Measurements from ENCODE around the gene TSHZ3. TPM values are rescaled to one million over a fixed set of nuclear protein-coding genes. Genes with fewer than 3 reads are reported as not detected.

The TSHZ3 gene
- total and polyA plus RNA-seq, 4 donors = 1.9 to 12.9 (median 7.0) TPM

- DNase-seq (no peak), ATAC-seq (ENCODE audit: insufficient read depth, low FRiP score) (no peak)
- Histone ChIP-seq H3K27me3 (ENCODE audit: control insufficient read depth in 3 of 3, insufficient read depth in 3 of 3, low read length in 2 of 3) (no peaks in the 10 kb centered on the region), H3K4me1 (ENCODE audit: control insufficient read depth in 5 of 5, insufficient read depth in 5 of 5, low read length in 5 of 5) (peaks cover 0 to 8% (median 0%) of the 10 kb centered on the region in 5 donors), H3K4me3 (no peak overlapping the region), H3K9ac (ENCODE audit: insufficient read depth in 1 of 2, low read length in 2 of 2) (no peak overlapping the region), H3K27ac (ENCODE audit: low read depth in 1 of 2, low read length in 1 of 2) (no peak overlapping the region), H3K36me3 (ENCODE audit: control insufficient read depth in 4 of 4, insufficient read depth in 4 of 4, low read length in 4 of 4) (no peaks in the 10 kb centered on the region), H3K9me3 (ENCODE audit: control insufficient read depth in 4 of 4, insufficient read depth in 3 of 4, low read length in 3 of 4) (peaks cover 0 to 3% (median 0%) of the 10 kb centered on the region in 4 donors)
- WGBS, 2 donors = 71 to 87% methylated on average over 4 of the region's 4 CpGs
- TF ChIP-seq, protein P1, sequence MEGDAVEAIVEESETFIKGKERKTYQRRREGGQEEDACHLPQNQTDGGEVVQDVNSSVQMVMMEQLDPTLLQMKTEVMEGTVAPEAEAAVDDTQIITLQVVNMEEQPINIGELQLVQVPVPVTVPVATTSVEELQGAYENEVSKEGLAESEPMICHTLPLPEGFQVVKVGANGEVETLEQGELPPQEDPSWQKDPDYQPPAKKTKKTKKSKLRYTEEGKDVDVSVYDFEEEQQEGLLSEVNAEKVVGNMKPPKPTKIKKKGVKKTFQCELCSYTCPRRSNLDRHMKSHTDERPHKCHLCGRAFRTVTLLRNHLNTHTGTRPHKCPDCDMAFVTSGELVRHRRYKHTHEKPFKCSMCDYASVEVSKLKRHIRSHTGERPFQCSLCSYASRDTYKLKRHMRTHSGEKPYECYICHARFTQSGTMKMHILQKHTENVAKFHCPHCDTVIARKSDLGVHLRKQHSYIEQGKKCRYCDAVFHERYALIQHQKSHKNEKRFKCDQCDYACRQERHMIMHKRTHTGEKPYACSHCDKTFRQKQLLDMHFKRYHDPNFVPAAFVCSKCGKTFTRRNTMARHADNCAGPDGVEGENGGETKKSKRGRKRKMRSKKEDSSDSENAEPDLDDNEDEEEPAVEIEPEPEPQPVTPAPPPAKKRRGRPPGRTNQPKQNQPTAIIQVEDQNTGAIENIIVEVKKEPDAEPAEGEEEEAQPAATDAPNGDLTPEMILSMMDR (IDR thresholded peaks at IDR 0.05; ENCODE audit: control extremely low read depth, extremely low read depth) = no peak
These were observed 42.3 kb upstream of the TSHZ3 start for GRCh38 chr19:31391518-31391917.

- H3K9ac ChIP-seq (ENCODE audit: insufficient read depth in 1 of 2, low read length in 2 of 2) = no peak overlapping the region
- WGBS, 2 donors = 88 to 93% methylated on average over 6 of the region's 6 CpGs
- no peaks in the 10 kb centered on the region for H3K27me3 ChIP-seq (ENCODE audit: control insufficient read depth in 3 of 3, insufficient read depth in 3 of 3, low read length in 2 of 3)
- H3K4me3 ChIP-seq = no peak overlapping the region
- peaks cover 0 to 8% (median 0%) of the 10 kb centered on the region in 5 donors for H3K4me1 ChIP-seq (ENCODE audit: control insufficient read depth in 5 of 5, insufficient read depth in 5 of 5, low read length in 5 of 5)
- peaks cover 0 to 3% (median 0%) of the 10 kb centered on the region in 4 donors for H3K9me3 ChIP-seq (ENCODE audit: control insufficient read depth in 4 of 4, insufficient read depth in 3 of 4, low read length in 3 of 4)
- no peak overlapping the region for H3K27ac ChIP-seq (ENCODE audit: low read depth in 1 of 2, low read length in 1 of 2)
- ATAC-seq (ENCODE audit: insufficient read depth, low FRiP score) (no peak), DNase-seq (no peak)
- TF ChIP-seq, protein P1 (IDR thresholded peaks at IDR 0.05; ENCODE audit: control extremely low read depth, extremely low read depth) = no peak
- no peaks in the 10 kb centered on the region for H3K36me3 ChIP-seq (ENCODE audit: control insufficient read depth in 4 of 4, insufficient read depth in 4 of 4, low read length in 4 of 4)
These were observed 41.5 kb upstream of the TSHZ3 start for GRCh38 chr19:31390711-31391110.

DNA sequence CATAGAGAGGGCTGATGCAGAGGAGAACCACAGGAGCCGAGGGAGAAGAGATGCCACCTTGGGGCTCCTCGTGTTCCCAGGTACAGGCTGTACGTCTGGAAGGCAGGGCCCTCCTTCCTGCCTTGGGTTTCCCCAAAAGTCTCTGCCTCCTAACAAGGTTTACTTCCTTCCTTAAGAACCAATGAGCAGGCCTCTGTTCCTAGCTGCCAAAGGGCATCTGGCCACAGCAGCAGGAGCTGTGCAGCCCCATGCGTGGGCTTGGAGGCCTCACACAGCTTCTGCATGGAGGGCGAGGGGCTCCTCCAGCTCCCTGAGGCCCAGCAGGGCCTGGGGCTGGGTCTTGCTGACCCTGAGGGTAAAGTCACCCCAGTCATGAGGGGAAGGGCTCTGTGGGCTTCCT, 40.6 kb upstream of the TSHZ3 start:
- WGBS, 2 donors = 91 to 92% methylated on average over 5 of the region's 5 CpGs
- DNase-seq (no peak), ATAC-seq (ENCODE audit: insufficient read depth, low FRiP score) (no peak)
- Histone ChIP-seq H3K9me3 (ENCODE audit: control insufficient read depth in 4 of 4, insufficient read depth in 3 of 4, low read length in 3 of 4) (peaks cover 0 to 3% (median 0%) of the 10 kb centered on the region in 4 donors), H3K27ac (ENCODE audit: low read depth in 1 of 2, low read length in 1 of 2) (no peak overlapping the region), H3K4me1 (ENCODE audit: control insufficient read depth in 5 of 5, insufficient read depth in 5 of 5, low read length in 5 of 5) (peaks cover 0 to 8% (median 0%) of the 10 kb centered on the region in 5 donors), H3K4me3 (no peak overlapping the region), H3K27me3 (ENCODE audit: control insufficient read depth in 3 of 3, insufficient read depth in 3 of 3, low read length in 2 of 3) (no peaks in the 10 kb centered on the region), H3K36me3 (ENCODE audit: control insufficient read depth in 4 of 4, insufficient read depth in 4 of 4, low read length in 4 of 4) (no peaks in the 10 kb centered on the region), H3K9ac (ENCODE audit: insufficient read depth in 1 of 2, low read length in 2 of 2) (no peak overlapping the region)
- TF ChIP-seq, protein P1 (IDR thresholded peaks at IDR 0.05; ENCODE audit: control extremely low read depth, extremely low read depth) = no peak

GRCh38 chr19:31387717-31388301, 38.6 kb upstream of the TSHZ3 start:
- TF ChIP-seq, protein P1 (IDR thresholded peaks at IDR 0.05; ENCODE audit: control extremely low read depth, extremely low read depth) = no peak

More at GRCh38 chr19:31387717-31388301, 38.6 kb upstream of the TSHZ3 start:
- H3K27me3 ChIP-seq (ENCODE audit: control insufficient read depth in 3 of 3, insufficient read depth in 3 of 3, low read length in 2 of 3) = no peaks in the 10 kb centered on the region
- WGBS, 2 donors = 82% methylated on average over 14 to 16 of the region's 16 CpGs
- ATAC-seq (ENCODE audit: insufficient read depth, low FRiP score) (no peak), DNase-seq (no peak)
- no peak overlapping the region for H3K9ac ChIP-seq (ENCODE audit: insufficient read depth in 1 of 2, low read length in 2 of 2)
- H3K4me1 ChIP-seq (ENCODE audit: control insufficient read depth in 5 of 5, insufficient read depth in 5 of 5, low read length in 5 of 5) = peaks cover 0 to 7% (median 0%) of the 10 kb centered on the region in 5 donors
- H3K36me3 ChIP-seq (ENCODE audit: control insufficient read depth in 4 of 4, insufficient read depth in 4 of 4, low read length in 4 of 4) = no peaks in the 10 kb centered on the region
- H3K9me3 ChIP-seq (ENCODE audit: control insufficient read depth in 4 of 4, insufficient read depth in 3 of 4, low read length in 3 of 4) = peaks cover 0 to 3% (median 0%) of the 10 kb centered on the region in 4 donors
- no peak overlapping the region for H3K27ac ChIP-seq (ENCODE audit: low read depth in 1 of 2, low read length in 1 of 2)
- H3K4me3 ChIP-seq = no peak overlapping the region

All from lung (tissue), 12 donors.